ENCODE results near the gene KANK4. TPM values are rescaled to one million over a fixed set of nuclear protein-coding genes. Genes with fewer than 3 reads are reported as not detected.

The KANK4 gene
- total and polyA plus RNA-seq, 2 donors (not counting 1 experiment from before 2014, with no cell fraction given), result not detected

- H3K27ac ChIP-seq (ENCODE audit: low read length in 2 of 2), result no peak overlapping the region
- Mint-ChIP-seq H3K4me3 (no peak overlapping the region), H3K9me3 (ENCODE audit: insufficient read depth) (no peaks in the 10 kb centered on the region), H3K27ac (no peak overlapping the region), H3K27me3 (peaks cover 32% of the 10 kb centered on the region), H3K4me1 (no peaks in the 10 kb centered on the region)
- H3K4me2 ChIP-seq (replicated peaks; ENCODE audit: low read depth, low read length, poor library complexity, severe bottlenecking), result no peak overlapping the region
- no peak overlapping the region for H2AFZ ChIP-seq (ENCODE audit: insufficient read depth, low read depth, low read length, poor library complexity, severe bottlenecking)
- ChIA-PET POLR2A (no interaction called here), CTCF (no interaction called here)
- H3K36me3 ChIP-seq (replicated peaks in 1 of 2; ENCODE audit: control extremely low read depth in 1 of 2, control insufficient read depth in 1 of 2, extremely low read depth in 1 of 2, insufficient read depth in 2 of 2, low read length in 1 of 2), result no peaks in the 10 kb centered on the region
- DNase-seq, result no peak
- H3K4me1 ChIP-seq (ENCODE audit: control insufficient read depth in 2 of 2, insufficient read depth in 2 of 2, low read length in 2 of 2), result no peaks in the 10 kb centered on the region
- intact Hi-C loops (cut with micrococcal nuclease), result no loop called here
- H3K9me3 ChIP-seq (ENCODE audit: control extremely low read depth in 1 of 3, control insufficient read depth in 2 of 3, insufficient read depth in 1 of 3, low read length in 2 of 3), result peaks cover 0 to 8% (median 0%) of the 10 kb centered on the region in 3 donors
- H3K27me3 ChIP-seq (replicated peaks in 1 of 4; ENCODE audit: control extremely low read depth in 1 of 4, control insufficient read depth in 3 of 4, insufficient read depth in 4 of 4, low read length in 3 of 4), result peaks cover 0 to 2% (median 0%) of the 10 kb centered on the region in 4 experiments
- no peaks in the 10 kb centered on the region for H3K79me2 ChIP-seq (ENCODE audit: control insufficient read depth, insufficient read depth, low read length)
- H3K4me3 ChIP-seq (ENCODE audit: control extremely low read depth in 1 of 5, extremely low read depth in 1 of 5, insufficient read depth in 1 of 5, low read depth in 2 of 5, low read length in 4 of 5), result no peak overlapping the region
- WGBS (ENCODE audit: insufficient coverage), result 84% methylated on average over 5 of the region's 5 CpGs
- ATAC-seq (ENCODE audit: low read depth), result no peak
- TF ChIP-seq CTCF (IDR thresholded peaks at IDR 0.05), result no peak
- no peak for TF ChIP-seq EZH2 (IDR thresholded peaks at IDR 0.05; ENCODE audit: borderline replicate concordance, insufficient read depth, low read depth, low read length, poor library complexity, severe bottlenecking)
- no peak overlapping the region for H3K9ac ChIP-seq (ENCODE audit: low read length)
- no peaks in the 10 kb centered on the region for H4K20me1 ChIP-seq (ENCODE audit: control insufficient read depth, insufficient read depth, low read length, poor library complexity, severe bottlenecking)
These were observed 5.8 kb upstream of the KANK4 start for GRCh38 chr1:62325081-62325480.

GRCh38 chr1:62321446-62321845 is 2.2 kb upstream of the KANK4 start:
- Mint-ChIP-seq H3K27me3 (peaks cover 41% of the 10 kb centered on the region), H3K4me3 (no peak overlapping the region), H3K9me3 (ENCODE audit: insufficient read depth) (no peaks in the 10 kb centered on the region), H3K27ac (no peak overlapping the region), H3K4me1 (peaks cover 3% of the 10 kb centered on the region)
- H3K79me2 ChIP-seq (ENCODE audit: control insufficient read depth, insufficient read depth, low read length), result no peaks in the 10 kb centered on the region
- no peak overlapping the region for H2AFZ ChIP-seq (ENCODE audit: insufficient read depth, low read depth, low read length, poor library complexity, severe bottlenecking)
- CTCF ChIA-PET, result no interaction called here
- H3K4me1 ChIP-seq (ENCODE audit: control insufficient read depth in 2 of 2, insufficient read depth in 2 of 2, low read length in 2 of 2), result no peaks in the 10 kb centered on the region
- H3K36me3 ChIP-seq (replicated peaks in 1 of 2; ENCODE audit: control extremely low read depth in 1 of 2, control insufficient read depth in 1 of 2, extremely low read depth in 1 of 2, insufficient read depth in 2 of 2, low read length in 1 of 2), result no peaks in the 10 kb centered on the region
- H3K27ac ChIP-seq (ENCODE audit: low read length in 2 of 2), result no peak overlapping the region
- H3K4me3 ChIP-seq (ENCODE audit: control extremely low read depth in 1 of 5, extremely low read depth in 1 of 5, insufficient read depth in 1 of 5, low read depth in 2 of 5, low read length in 4 of 5), result no peak overlapping the region
- TF ChIP-seq EZH2 (IDR thresholded peaks at IDR 0.05; ENCODE audit: borderline replicate concordance, insufficient read depth, low read depth, low read length, poor library complexity, severe bottlenecking), result no peak
- peaks cover 0 to 14% (median 5%) of the 10 kb centered on the region in 4 experiments for H3K27me3 ChIP-seq (replicated peaks in 1 of 4; ENCODE audit: control extremely low read depth in 1 of 4, control insufficient read depth in 3 of 4, insufficient read depth in 4 of 4, low read length in 3 of 4)
- ATAC-seq (ENCODE audit: low read depth) (no peak), DNase-seq (no peak)
- H3K4me2 ChIP-seq (replicated peaks; ENCODE audit: low read depth, low read length, poor library complexity, severe bottlenecking), result no peak overlapping the region
- no peak overlapping the region for H3K9ac ChIP-seq (ENCODE audit: low read length)
- intact Hi-C loops (cut with micrococcal nuclease), result no loop called here
- WGBS (ENCODE audit: insufficient coverage), result 100% methylated on average over 2 of the region's 3 CpGs
- POLR2A ChIA-PET, result no interaction called here
- no peaks in the 10 kb centered on the region for H4K20me1 ChIP-seq (ENCODE audit: control insufficient read depth, insufficient read depth, low read length, poor library complexity, severe bottlenecking)
- H3K9me3 ChIP-seq (ENCODE audit: control extremely low read depth in 1 of 3, control insufficient read depth in 2 of 3, insufficient read depth in 1 of 3, low read length in 2 of 3), result peaks cover 0 to 3% (median 0%) of the 10 kb centered on the region in 3 donors

Data from B cell (primary cell).